ENCODE data around the gene PATJ. TPM values are rescaled to one million over a fixed set of nuclear protein-coding genes. Genes with fewer than 3 reads are reported as not detected.

Gene PATJ
- total and polyA plus RNA-seq, 2 experiments from 2014 or later = 35.3 to 68.4 TPM

DNA sequence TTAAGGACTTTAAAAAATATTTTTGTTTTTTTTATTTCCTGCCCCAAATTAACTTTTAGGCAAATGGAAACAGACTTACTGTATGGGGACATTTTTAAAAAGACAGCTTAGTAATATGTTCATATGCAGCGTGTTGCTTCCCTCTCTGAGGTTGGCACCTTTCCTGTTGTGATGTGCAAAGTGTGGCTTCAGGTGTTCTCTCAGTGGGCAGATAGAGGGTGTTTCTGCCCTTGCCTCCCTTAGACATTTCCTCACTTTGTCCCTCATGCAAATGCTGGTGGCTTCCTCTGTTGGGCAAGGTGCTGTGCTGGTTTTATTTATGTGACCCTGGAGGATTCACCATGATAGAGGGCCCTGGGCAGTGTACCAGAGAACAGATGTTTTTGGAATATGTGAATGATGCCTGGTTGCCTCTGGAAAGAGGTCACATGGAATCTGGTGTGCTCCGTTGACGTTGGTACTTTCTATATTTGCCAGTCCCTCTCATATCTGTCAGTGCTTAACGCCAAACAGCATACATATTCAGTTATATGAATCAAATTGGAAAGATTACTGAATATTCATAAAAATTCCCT, 123.5 kb downstream of the PATJ start (continued):
- TF ChIP-seq, protein P1, sequence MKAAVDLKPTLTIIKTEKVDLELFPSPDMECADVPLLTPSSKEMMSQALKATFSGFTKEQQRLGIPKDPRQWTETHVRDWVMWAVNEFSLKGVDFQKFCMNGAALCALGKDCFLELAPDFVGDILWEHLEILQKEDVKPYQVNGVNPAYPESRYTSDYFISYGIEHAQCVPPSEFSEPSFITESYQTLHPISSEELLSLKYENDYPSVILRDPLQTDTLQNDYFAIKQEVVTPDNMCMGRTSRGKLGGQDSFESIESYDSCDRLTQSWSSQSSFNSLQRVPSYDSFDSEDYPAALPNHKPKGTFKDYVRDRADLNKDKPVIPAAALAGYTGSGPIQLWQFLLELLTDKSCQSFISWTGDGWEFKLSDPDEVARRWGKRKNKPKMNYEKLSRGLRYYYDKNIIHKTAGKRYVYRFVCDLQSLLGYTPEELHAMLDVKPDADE (IDR thresholded peaks at IDR 0.05) = no peak
- TF ChIP-seq, protein P2, sequence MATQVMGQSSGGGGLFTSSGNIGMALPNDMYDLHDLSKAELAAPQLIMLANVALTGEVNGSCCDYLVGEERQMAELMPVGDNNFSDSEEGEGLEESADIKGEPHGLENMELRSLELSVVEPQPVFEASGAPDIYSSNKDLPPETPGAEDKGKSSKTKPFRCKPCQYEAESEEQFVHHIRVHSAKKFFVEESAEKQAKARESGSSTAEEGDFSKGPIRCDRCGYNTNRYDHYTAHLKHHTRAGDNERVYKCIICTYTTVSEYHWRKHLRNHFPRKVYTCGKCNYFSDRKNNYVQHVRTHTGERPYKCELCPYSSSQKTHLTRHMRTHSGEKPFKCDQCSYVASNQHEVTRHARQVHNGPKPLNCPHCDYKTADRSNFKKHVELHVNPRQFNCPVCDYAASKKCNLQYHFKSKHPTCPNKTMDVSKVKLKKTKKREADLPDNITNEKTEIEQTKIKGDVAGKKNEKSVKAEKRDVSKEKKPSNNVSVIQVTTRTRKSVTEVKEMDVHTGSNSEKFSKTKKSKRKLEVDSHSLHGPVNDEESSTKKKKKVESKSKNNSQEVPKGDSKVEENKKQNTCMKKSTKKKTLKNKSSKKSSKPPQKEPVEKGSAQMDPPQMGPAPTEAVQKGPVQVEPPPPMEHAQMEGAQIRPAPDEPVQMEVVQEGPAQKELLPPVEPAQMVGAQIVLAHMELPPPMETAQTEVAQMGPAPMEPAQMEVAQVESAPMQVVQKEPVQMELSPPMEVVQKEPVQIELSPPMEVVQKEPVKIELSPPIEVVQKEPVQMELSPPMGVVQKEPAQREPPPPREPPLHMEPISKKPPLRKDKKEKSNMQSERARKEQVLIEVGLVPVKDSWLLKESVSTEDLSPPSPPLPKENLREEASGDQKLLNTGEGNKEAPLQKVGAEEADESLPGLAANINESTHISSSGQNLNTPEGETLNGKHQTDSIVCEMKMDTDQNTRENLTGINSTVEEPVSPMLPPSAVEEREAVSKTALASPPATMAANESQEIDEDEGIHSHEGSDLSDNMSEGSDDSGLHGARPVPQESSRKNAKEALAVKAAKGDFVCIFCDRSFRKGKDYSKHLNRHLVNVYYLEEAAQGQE (IDR thresholded peaks at IDR 0.05; ENCODE audit: unreplicated experiment) = no peak

DNA sequence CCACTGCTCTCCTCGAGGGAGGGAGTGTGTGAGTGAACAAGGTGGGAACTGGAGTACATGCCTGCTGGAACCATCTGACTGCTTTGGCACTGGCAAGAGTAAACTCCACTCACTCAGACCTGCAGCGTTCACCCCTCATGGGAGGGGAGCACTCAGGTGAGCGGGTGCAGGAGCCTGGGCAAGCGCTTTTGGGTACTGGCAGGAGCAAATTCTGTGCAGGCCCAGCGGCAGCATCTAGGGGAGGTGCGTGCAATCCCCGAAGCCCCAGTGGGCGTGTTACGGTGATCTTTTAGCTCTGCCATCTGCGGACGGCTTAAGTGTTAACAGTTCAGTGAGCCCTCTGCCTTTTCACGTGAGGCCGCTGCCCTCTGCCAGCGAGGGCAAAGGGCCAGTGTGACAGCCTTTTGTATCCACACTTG, 127.4 kb downstream of the PATJ start:
- Histone ChIP-seq H2AFZ (no peak overlapping the region), H3K4me3 (no peak overlapping the region), H3K79me2 (replicated peaks; ENCODE audit: insufficient read depth) (no peaks in the 10 kb centered on the region; the same call in 1 of the 2 replicates), H3K27ac (ENCODE audit: low read depth) (no peak overlapping the region), H3K9me2 (ENCODE audit: insufficient read depth) (peaks cover 4% of the 10 kb centered on the region; the same call in 1 of the 2 replicates), H3K27me3 (ENCODE audit: insufficient read depth) (no peaks in the 10 kb centered on the region), H3K4me2 (no peak overlapping the region), H3K36me3 (ENCODE audit: insufficient read depth) (peaks cover 13% of the 10 kb centered on the region; the same call in 1 of the 2 replicates), H4K20me1 (replicated peaks; ENCODE audit: insufficient read depth) (no peaks in the 10 kb centered on the region), H3K4me1 (ENCODE audit: insufficient read depth) (no peaks in the 10 kb centered on the region), H3F3A (replicated peaks; ENCODE audit: low read depth) (no peaks in the 10 kb centered on the region)
- no peak for DNase-seq (ENCODE audit: low spot score)
- Mint-ChIP-seq H3K36me3 (ENCODE audit: low read depth) (peaks cover 74% of the 10 kb centered on the region), H3K9me3 (peaks cover 28% of the 10 kb centered on the region), H3K4me3 (no peak overlapping the region), H3K4me1 (no peaks in the 10 kb centered on the region), H3K27ac (no peak overlapping the region), H3K27me3 (ENCODE audit: insufficient read depth, low read depth, poor library complexity) (no peaks in the 10 kb centered on the region)
- ATAC-seq = no peak
- TF ChIP-seq STAT1 (IDR thresholded peaks at IDR 0.05; ENCODE audit: unreplicated experiment) (no peak), ZNF331 (CRISPR knock-in tag; IDR thresholded peaks at IDR 0.05; ENCODE audit: low read depth) (no peak), EZH2phosphoT487 (IDR thresholded peaks at IDR 0.05; ENCODE audit: unreplicated experiment) (no peak), JUNB (IDR thresholded peaks at IDR 0.05; ENCODE audit: unreplicated experiment) (no peak), POLR2AphosphoS5 (IDR thresholded peaks at IDR 0.05; ENCODE audit: low read depth) (no peak), EZH2 (IDR thresholded peaks at IDR 0.05; ENCODE audit: low read depth, unreplicated experiment) (no peak), ZNF114 (CRISPR knock-in tag; IDR thresholded peaks at IDR 0.05) (no peak), CREB1 (CRISPR knock-in tag; IDR thresholded peaks at IDR 0.05; ENCODE audit: low read depth) (no peak)
- TF ChIP-seq, protein P2 (IDR thresholded peaks at IDR 0.05; ENCODE audit: unreplicated experiment) = no peak
